BJ (cell line): ENCODE measurements around the gene KIF6. TPM values are rescaled to one million over a fixed set of nuclear protein-coding genes. Genes with fewer than 3 reads are reported as not detected.

ENCODE experiments used
- CTCF ChIA-PET: fragments of 350-600 bp; formaldehyde crosslinking; extraction: SDS; loops from one replicate; lab custom pipeline; 2021; ENCODE audit warnings: antibody characterized with exemption, inconsistent platforms; lab: Yijun Ruan, JAX
- POLR2A ChIA-PET: fragments of 300-600 bp; sonication (Branson Sonifier 250); formaldehyde crosslinking; extraction: SDS; loops from one replicate; lab custom pipeline; 2021; ENCODE audit warnings: antibody characterized with exemption; lab: Charles Lee
- DNase-seq: peaks from one replicate; pipeline ENCODE4 v3.0.0-alpha.2; 2011; ENCODE audit warnings: low read depth
- H3K27me3 ChIP-seq: 2 replicates; pipeline ENCODE4 v1.6.0; 2011; ENCODE audit warnings: low read length; ENCODE audit not compliant: control insufficient read depth, insufficient read depth
- H3K36me3 ChIP-seq: 2 replicates; pipeline ENCODE4 v1.5.1; 2011; ENCODE audit warnings: low read length; ENCODE audit not compliant: control insufficient read depth, insufficient read depth
- H3K4me3 ChIP-seq: 2 replicates; pipeline ENCODE4 v1.5.1; 2011; ENCODE audit warnings: low read depth, mild to moderate bottlenecking, control low read depth, low read length
- polyA plus RNA-seq: library from polyadenylated mRNA; depleted of rRNA; stranded (reverse); fragments of >200 nt; gene quantifications from 2 replicates; pipeline ENCODE4 v1.2.3, GENCODE V29; 2011
- TF ChIP-seq, protein P1 (sequence below): IDR thresholded peaks from 2 replicates; pipeline ENCODE4 v1.5.1; 2011; ENCODE audit warnings: low read depth, mild to moderate bottlenecking, control low read depth, inconsistent platforms, low read length, moderate library complexity; ENCODE audit not compliant: insufficient read depth

Gene KIF6
- polyA plus RNA-seq, 1 experiment = 0.56 TPM

- CTCF ChIA-PET = interaction anchor here (1.6 kb wide), 1 partner anchor 10 kb away, joined by 5 read pairs; no protein-coding TSS in a partner anchor
Measured at GRCh38 chr6:39755231-39755630, 30.0 kb upstream of the KIF6 start.

GRCh38 chr6:39754514-39755115, 29.4 kb upstream of the KIF6 start:
- CTCF ChIA-PET = interaction anchor here (1.6 kb wide), 1 partner anchor 9 kb away, joined by 5 read pairs; no protein-coding TSS in a partner anchor
- no peaks in the 10 kb centered on the region for H3K36me3 ChIP-seq
- TF ChIP-seq, protein P1, sequence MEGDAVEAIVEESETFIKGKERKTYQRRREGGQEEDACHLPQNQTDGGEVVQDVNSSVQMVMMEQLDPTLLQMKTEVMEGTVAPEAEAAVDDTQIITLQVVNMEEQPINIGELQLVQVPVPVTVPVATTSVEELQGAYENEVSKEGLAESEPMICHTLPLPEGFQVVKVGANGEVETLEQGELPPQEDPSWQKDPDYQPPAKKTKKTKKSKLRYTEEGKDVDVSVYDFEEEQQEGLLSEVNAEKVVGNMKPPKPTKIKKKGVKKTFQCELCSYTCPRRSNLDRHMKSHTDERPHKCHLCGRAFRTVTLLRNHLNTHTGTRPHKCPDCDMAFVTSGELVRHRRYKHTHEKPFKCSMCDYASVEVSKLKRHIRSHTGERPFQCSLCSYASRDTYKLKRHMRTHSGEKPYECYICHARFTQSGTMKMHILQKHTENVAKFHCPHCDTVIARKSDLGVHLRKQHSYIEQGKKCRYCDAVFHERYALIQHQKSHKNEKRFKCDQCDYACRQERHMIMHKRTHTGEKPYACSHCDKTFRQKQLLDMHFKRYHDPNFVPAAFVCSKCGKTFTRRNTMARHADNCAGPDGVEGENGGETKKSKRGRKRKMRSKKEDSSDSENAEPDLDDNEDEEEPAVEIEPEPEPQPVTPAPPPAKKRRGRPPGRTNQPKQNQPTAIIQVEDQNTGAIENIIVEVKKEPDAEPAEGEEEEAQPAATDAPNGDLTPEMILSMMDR = no peak
- no peak for DNase-seq
- H3K4me3 ChIP-seq = no peak overlapping the region
- no peaks in the 10 kb centered on the region for H3K27me3 ChIP-seq
- POLR2A ChIA-PET = no interaction called here

More at GRCh38 chr6:39755231-39755630, 30.0 kb upstream of the KIF6 start:
- no peaks in the 10 kb centered on the region for H3K36me3 ChIP-seq
- no peak for DNase-seq
- no peaks in the 10 kb centered on the region for H3K27me3 ChIP-seq
- TF ChIP-seq, protein P1 = no peak
- POLR2A ChIA-PET = no interaction called here
- no peak overlapping the region for H3K4me3 ChIP-seq

GRCh38 chr6:39753725-39754045, 28.5 kb upstream of the KIF6 start:
- no peaks in the 10 kb centered on the region for H3K36me3 ChIP-seq
- no peak for DNase-seq
- no peaks in the 10 kb centered on the region for H3K27me3 ChIP-seq
- POLR2A ChIA-PET = no interaction called here
- CTCF ChIA-PET = interaction anchor here (0.9 to 1.6 kb wide), 2 partner anchors 8 to 392 kb away, joined by 3 to 5 read pairs; no protein-coding TSS in a partner anchor
- no peak overlapping the region for H3K4me3 ChIP-seq
- TF ChIP-seq, protein P1 = no peak

GRCh38 chr6:39752835-39753724, 27.9 kb upstream of the KIF6 start:
- CTCF ChIA-PET = interaction anchor here (0.9 to 1.6 kb wide), 2 partner anchors 8 to 391 kb away, joined by 3 to 5 read pairs; no protein-coding TSS in a partner anchor
- no peaks in the 10 kb centered on the region for H3K27me3 ChIP-seq

More at GRCh38 chr6:39752835-39753724, 27.9 kb upstream of the KIF6 start:
- Histone ChIP-seq H3K4me3 (no peak overlapping the region), H3K36me3 (no peaks in the 10 kb centered on the region)
- TF ChIP-seq, protein P1 = no peak
- POLR2A ChIA-PET = no interaction called here
- no peak for DNase-seq
